ENCODE data around the gene TMEM248.

DNA sequence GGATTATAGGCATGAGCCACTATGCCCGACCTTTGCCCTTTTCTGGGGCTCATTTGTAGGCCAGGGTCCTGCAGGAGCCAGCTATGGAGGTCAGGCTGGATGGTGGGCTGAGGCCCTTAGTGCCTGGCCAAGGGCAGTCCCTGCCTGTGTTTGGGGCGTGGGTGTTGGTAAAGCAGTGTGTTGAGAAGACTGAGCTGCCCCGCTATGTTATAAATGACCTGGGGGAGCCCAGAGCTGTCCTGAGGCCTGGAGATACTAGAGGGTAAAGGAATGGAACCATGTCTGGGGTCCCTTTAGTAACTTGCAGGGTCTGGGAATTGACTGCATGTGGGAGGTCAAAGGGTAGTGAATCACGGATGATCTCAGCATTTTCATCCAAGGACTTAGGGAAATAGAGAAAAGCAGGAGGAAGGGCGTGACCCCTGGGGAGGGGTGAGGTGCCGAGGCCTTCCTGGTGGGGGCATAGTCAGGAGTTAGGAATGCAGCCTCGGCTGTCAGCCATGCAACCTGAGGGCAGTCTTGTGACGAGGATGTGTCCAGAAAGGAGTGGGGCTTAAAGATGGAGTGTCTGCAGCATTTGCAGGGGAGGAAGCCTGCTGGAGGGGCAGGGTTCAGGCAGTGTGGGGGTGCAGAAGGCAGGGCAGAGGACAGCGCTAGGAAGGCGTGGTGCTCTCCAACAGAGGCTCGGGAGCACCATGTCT, 31.5 kb downstream of the TMEM248 start:
- TF ChIP-seq, protein P1, sequence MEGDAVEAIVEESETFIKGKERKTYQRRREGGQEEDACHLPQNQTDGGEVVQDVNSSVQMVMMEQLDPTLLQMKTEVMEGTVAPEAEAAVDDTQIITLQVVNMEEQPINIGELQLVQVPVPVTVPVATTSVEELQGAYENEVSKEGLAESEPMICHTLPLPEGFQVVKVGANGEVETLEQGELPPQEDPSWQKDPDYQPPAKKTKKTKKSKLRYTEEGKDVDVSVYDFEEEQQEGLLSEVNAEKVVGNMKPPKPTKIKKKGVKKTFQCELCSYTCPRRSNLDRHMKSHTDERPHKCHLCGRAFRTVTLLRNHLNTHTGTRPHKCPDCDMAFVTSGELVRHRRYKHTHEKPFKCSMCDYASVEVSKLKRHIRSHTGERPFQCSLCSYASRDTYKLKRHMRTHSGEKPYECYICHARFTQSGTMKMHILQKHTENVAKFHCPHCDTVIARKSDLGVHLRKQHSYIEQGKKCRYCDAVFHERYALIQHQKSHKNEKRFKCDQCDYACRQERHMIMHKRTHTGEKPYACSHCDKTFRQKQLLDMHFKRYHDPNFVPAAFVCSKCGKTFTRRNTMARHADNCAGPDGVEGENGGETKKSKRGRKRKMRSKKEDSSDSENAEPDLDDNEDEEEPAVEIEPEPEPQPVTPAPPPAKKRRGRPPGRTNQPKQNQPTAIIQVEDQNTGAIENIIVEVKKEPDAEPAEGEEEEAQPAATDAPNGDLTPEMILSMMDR (IDR thresholded peaks at IDR 0.05; ENCODE audit: control extremely low read depth in 1 of 3, insufficient read depth in 1 of 3, low read depth in 1 of 3, low read length in 3 of 3) = no peak
- TF ChIP-seq EGR1 (IDR thresholded peaks at IDR 0.05; ENCODE audit: borderline replicate concordance, low read depth, low read length) (no peak), RAD21 (IDR thresholded peaks at IDR 0.05 in 1 of 2, conservative IDR thresholded peaks at IDR 0.05 in 1 of 2; ENCODE audit: low read depth in 2 of 2, low read length in 2 of 2) (no peak), POLR2AphosphoS5 (IDR thresholded peaks at IDR 0.05; ENCODE audit: low read depth, low read length) (no peak), NRF1 (IDR thresholded peaks at IDR 0.05; ENCODE audit: low read depth, low read length) (no peak), KDM1A (IDR thresholded peaks at IDR 0.05; ENCODE audit: borderline replicate concordance, low read length) (no peak), RNF2 (IDR thresholded peaks at IDR 0.05; ENCODE audit: borderline replicate concordance, low read depth, low read length, missing control alignments, poor library complexity, severe bottlenecking) (no peak), TAF7 (optimal IDR thresholded peaks at IDR 0.05; ENCODE audit: borderline replicate concordance, low read depth, low read length) (no peak), POLR2A (IDR thresholded peaks at IDR 0.05; ENCODE audit: control extremely low read depth in 1 of 2, low read depth in 2 of 2, low read length in 2 of 2) (no peak), YY1 (IDR thresholded peaks at IDR 0.05; ENCODE audit: low read depth, low read length) (no peak), ZNF274 (IDR thresholded peaks at IDR 0.05; ENCODE audit: borderline replicate concordance, extremely low read depth, low read length) (no peak), CREB1 (IDR thresholded peaks at IDR 0.05) (no peak)
- TF ChIP-seq, protein P2, sequence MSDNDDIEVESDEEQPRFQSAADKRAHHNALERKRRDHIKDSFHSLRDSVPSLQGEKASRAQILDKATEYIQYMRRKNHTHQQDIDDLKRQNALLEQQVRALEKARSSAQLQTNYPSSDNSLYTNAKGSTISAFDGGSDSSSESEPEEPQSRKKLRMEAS (IDR thresholded peaks at IDR 0.05) = no peak
- TF ChIP-seq, protein P3, sequence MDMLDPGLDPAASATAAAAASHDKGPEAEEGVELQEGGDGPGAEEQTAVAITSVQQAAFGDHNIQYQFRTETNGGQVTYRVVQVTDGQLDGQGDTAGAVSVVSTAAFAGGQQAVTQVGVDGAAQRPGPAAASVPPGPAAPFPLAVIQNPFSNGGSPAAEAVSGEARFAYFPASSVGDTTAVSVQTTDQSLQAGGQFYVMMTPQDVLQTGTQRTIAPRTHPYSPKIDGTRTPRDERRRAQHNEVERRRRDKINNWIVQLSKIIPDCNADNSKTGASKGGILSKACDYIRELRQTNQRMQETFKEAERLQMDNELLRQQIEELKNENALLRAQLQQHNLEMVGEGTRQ (IDR thresholded peaks at IDR 0.05; ENCODE audit: low read length) = no peak

All from H1 (cell line).